ENCODE measurements around the gene DLG5. TPM values are rescaled to one million over a fixed set of nuclear protein-coding genes. Genes with fewer than 3 reads are reported as not detected.
A peak's percentile ranks its signal among the peaks of the same experiment; 100 is the strongest.

The DLG5 gene
- polyA plus RNA-seq, 6 donors from 2014 or later, result 0.09 TPM; not detected in 5

DNA sequence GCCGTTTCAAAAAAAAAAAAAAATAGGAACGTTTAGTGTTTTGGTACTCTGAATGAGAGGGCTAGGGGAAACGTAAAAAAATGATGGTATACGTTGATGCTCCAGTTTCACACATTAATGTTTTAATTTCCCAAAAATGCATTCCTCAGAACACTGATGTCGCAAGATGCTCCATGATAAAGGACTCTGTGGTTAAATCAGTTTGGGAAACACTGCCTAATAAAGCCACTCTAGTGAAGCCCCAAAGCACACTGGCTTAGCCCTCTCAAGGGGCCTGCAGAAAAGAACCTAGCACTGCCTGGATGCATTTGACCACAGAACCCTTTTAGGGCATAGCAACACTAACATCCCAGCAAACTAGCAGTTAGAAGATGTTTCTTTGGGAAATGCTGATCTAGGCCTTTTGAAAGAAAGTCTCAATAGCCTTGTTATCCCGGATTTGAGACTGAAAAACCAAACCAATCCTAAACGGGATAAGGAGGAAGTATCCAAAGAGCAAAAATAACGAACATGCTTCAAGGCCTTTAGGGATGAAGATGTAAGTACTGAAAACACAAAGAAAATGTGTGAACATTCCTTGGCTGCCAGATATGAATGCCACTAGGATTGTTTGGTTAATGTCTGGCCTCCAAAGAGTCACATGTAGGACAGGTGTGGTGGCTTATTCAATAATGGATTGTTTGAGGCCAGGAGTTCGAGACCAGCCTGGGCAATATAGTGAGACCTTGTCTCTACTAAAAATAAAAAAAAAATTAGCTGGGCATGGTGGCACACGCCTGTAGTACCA lies 11.0 kb downstream of the DLG5 start:
- H3K4me3 Mint-ChIP-seq, result no peak overlapping the region
- ATAC-seq (ENCODE audit: low read depth in 2 of 2) (no peak), DNase-seq (no peak)
- no peaks in the 10 kb centered on the region for H3K4me1 Mint-ChIP-seq
- no peaks in the 10 kb centered on the region for H3K9me3 Mint-ChIP-seq
- H3K36me3 Mint-ChIP-seq, result no peaks in the 10 kb centered on the region
- H3K27ac Mint-ChIP-seq, result no peak overlapping the region
- peaks cover 3 to 10% (median 8%) of the 10 kb centered on the region in 3 donors for H3K27me3 Mint-ChIP-seq

DNA sequence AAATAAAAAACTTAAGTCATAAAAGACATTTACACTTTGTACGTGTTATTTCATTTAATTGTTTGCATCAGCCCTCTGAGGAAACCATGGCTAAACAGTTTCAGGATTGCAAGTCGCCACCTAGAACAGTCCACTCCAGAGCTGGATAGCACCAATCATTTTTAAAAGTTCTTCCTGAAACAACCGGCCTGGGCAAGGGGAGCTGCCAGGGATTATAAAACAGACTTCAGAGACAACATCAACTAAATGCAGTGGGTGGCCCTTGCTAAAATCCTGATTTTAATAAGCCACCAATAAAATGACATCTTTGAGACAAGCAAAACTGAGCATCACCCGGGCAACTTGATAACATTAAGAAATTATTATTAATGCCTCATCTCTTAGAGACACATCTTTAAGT lies 13.5 kb downstream of the DLG5 start:
- DNase-seq, result no peak
- Mint-ChIP-seq H3K9me3 (no peaks in the 10 kb centered on the region), H3K36me3 (no peaks in the 10 kb centered on the region), H3K4me3 (no peak overlapping the region), H3K4me1 (peaks cover 0 to 4% (median 0%) of the 10 kb centered on the region in 3 donors), H3K27ac (no peak overlapping the region), H3K27me3 (peaks cover 0 to 26% (median 22%) of the 10 kb centered on the region in 3 donors)
- ATAC-seq (ENCODE audit: low read depth in 2 of 2), result no peak

DNA sequence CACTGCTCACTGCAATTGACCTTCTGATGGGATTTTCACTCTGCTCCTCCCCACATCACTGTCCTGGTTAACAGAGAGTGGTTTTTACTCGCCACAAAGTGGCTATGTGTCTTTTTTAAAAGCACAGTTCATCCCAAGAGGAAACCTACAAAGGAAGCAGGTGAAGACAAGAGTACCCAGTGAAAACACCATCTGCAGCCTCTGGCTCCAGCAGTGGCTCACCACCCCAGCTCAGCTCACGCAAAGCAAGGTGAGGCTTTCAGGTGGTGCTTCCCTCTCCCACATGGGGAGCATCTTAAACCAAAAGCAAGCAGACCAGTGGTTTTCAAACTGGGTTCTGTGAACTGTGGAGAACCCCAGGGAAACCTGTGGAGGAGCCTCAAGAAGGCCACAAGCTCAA lies 14.0 kb downstream of the DLG5 start:
- H3K36me3 Mint-ChIP-seq, result no peaks in the 10 kb centered on the region
- H3K4me1 Mint-ChIP-seq, result peaks cover 0 to 4% (median 0%) of the 10 kb centered on the region in 3 donors
- no peaks in the 10 kb centered on the region for H3K9me3 Mint-ChIP-seq
- H3K4me3 Mint-ChIP-seq, result no peak overlapping the region
- no peak overlapping the region for H3K27ac Mint-ChIP-seq
- ATAC-seq (ENCODE audit: low read depth in 2 of 2), result no peak
- peaks cover 0 to 25% (median 23%) of the 10 kb centered on the region in 3 donors for H3K27me3 Mint-ChIP-seq
- DNase-seq, result no peak

GRCh38 chr10:77911535-77912123 lies 14.9 kb downstream of the DLG5 start:
- ATAC-seq (ENCODE audit: low read depth in 2 of 2) (no peak), DNase-seq (no peak)
- peaks cover 0 to 23% (median 18%) of the 10 kb centered on the region in 3 donors for H3K27me3 Mint-ChIP-seq
- no peak overlapping the region for H3K4me3 Mint-ChIP-seq
- no peaks in the 10 kb centered on the region for H3K36me3 Mint-ChIP-seq
- H3K4me1 Mint-ChIP-seq, result peaks cover 0 to 4% (median 0%) of the 10 kb centered on the region in 3 donors
- H3K9me3 Mint-ChIP-seq, result no peaks in the 10 kb centered on the region
- H3K27ac Mint-ChIP-seq, result no peak overlapping the region

GRCh38 chr10:77910524-77911145 lies 15.9 kb downstream of the DLG5 start:
- Mint-ChIP-seq H3K4me1 (peaks cover 0 to 4% (median 0%) of the 10 kb centered on the region in 3 donors), H3K27ac (peak overlapping the region in 1 of 6 donors; percentile 42), H3K36me3 (no peaks in the 10 kb centered on the region), H3K9me3 (no peaks in the 10 kb centered on the region), H3K27me3 (peaks cover 0 to 23% (median 18%) of the 10 kb centered on the region in 3 donors), H3K4me3 (no peak overlapping the region)
- DNase-seq (no peak), ATAC-seq (ENCODE audit: low read depth in 2 of 2) (no peak)

DNA sequence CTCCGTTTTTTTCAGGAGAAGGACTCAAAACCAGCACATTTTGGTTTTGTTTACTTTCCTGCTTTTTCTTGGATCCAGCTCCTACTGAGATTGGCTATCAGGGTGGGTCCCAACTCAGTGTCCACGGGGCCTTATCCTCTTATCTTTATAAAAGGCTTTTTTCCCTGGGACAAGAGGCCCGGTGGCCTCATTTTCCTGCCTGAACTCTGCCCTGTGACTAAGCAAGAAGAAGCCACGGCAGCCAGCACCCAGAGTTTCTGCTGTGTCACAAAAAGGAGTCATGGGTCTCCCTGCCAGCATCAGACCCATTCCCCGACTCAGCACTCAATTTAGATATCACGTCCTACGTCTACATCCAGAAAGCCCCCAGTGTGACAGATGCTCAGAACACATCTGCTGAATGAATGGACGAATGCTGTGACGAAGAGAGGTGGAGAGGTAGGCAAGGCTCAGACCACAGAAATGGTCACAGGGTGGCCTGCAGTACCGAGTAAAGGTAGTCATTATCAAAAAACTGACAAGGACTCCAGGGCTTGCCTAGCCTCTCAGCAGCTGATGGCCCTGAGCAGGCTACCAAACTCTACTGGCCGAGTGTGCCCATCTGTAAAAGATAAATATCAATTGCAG lies 16.7 kb downstream of the DLG5 start:
- ATAC-seq (ENCODE audit: low read depth in 2 of 2) (no peak), DNase-seq (no peak)
- H3K9me3 Mint-ChIP-seq, result no peaks in the 10 kb centered on the region
- peaks cover 0 to 23% (median 18%) of the 10 kb centered on the region in 3 donors for H3K27me3 Mint-ChIP-seq
- peak overlapping the region in 2 of 6 donors; percentile 19 to 63 for H3K27ac Mint-ChIP-seq
- H3K4me3 Mint-ChIP-seq, result no peak overlapping the region
- H3K4me1 Mint-ChIP-seq, result peaks cover 0 to 4% (median 0%) of the 10 kb centered on the region in 3 donors
- H3K36me3 Mint-ChIP-seq, result no peaks in the 10 kb centered on the region

- no peaks in the 10 kb centered on the region for H3K9me3 Mint-ChIP-seq
- no peak for DNase-seq
- no peaks in the 10 kb centered on the region for H3K36me3 Mint-ChIP-seq
- H3K27ac Mint-ChIP-seq, result no peak overlapping the region
- ATAC-seq (ENCODE audit: low read depth in 2 of 2), result no peak
- H3K4me3 Mint-ChIP-seq, result no peak overlapping the region
- peaks cover 0 to 4% (median 0%) of the 10 kb centered on the region in 3 donors for H3K4me1 Mint-ChIP-seq
- peaks cover 0 to 23% (median 18%) of the 10 kb centered on the region in 3 donors for H3K27me3 Mint-ChIP-seq
Measured at GRCh38 chr10:77909021-77909748, 17.4 kb downstream of the DLG5 start.

- H3K27ac Mint-ChIP-seq, result no peak overlapping the region
Measured at GRCh38 chr10:77907900-77908717, 18.4 kb downstream of the DLG5 start.

DNA sequence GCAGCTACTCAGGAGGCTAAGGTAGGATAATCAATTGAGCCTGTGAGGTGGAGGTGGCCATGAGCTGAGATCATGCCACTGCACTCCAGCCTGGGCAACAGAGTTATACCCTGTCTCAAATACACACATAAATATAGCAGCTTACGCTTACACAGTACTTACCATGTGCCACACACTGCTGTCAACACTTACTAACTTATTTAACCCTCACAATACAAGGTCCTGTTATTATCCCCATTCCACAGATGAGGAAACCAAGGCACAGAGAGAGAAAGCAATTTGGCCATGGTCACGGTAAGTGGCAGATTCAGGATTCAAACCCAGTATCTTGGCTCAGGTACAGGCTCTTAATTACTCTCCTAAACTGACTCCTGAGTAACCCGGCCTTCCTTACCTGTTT lies 19.1 kb downstream of the DLG5 start:
- Mint-ChIP-seq H3K4me3 (no peak overlapping the region), H3K9me3 (no peaks in the 10 kb centered on the region), H3K4me1 (peaks cover 0 to 4% (median 0%) of the 10 kb centered on the region in 3 donors), H3K27me3 (peaks cover 4 to 23% (median 18%) of the 10 kb centered on the region in 3 donors), H3K36me3 (no peaks in the 10 kb centered on the region), H3K27ac (no peak overlapping the region)
- ATAC-seq (ENCODE audit: low read depth in 2 of 2) (no peak), DNase-seq (no peak)

More at GRCh38 chr10:77907900-77908717, 18.4 kb downstream of the DLG5 start:
- Mint-ChIP-seq H3K9me3 (no peaks in the 10 kb centered on the region), H3K36me3 (no peaks in the 10 kb centered on the region), H3K4me3 (peak overlapping the region in 1 of 8 donors; percentile 66), H3K27me3 (peaks cover 4 to 23% (median 18%) of the 10 kb centered on the region in 3 donors), H3K4me1 (peaks cover 0 to 4% (median 0%) of the 10 kb centered on the region in 3 donors)
- ATAC-seq (ENCODE audit: low read depth in 2 of 2) (no peak), DNase-seq (no peak)

DNA sequence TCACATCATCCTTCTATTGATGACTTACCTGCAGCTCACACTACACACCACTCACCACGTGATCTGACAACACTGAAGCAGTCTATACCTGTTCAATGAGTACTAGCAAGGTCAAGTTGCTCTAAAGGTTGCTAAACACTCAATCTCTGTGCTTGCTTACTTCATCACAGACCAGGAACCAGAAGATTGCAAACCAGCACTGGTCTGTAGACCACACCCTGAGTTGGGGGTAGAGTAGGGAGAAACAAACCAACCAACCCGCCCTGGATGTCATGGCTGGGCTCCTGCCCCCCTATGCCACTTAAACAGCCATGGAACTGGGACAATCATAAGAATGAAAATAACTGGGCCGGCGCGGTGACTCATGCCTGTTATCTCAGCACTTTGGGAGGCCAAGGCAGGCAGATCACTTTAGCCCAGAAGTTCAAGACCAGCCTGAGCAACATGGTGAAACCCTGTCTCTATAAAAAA lies 19.6 kb downstream of the DLG5 start:
- Mint-ChIP-seq H3K9me3 (no peaks in the 10 kb centered on the region), H3K4me3 (peak overlapping the region in 1 of 8 donors; percentile 35), H3K36me3 (no peaks in the 10 kb centered on the region), H3K27ac (no peak overlapping the region), H3K27me3 (peaks cover 4 to 23% (median 18%) of the 10 kb centered on the region in 3 donors), H3K4me1 (peaks cover 0 to 4% (median 0%) of the 10 kb centered on the region in 3 donors)
- ATAC-seq (ENCODE audit: low read depth in 2 of 2) (no peak), DNase-seq (no peak)

GRCh38 chr10:77905781-77906180 lies 20.8 kb downstream of the DLG5 start:
- Mint-ChIP-seq H3K27ac (no peak overlapping the region), H3K36me3 (no peaks in the 10 kb centered on the region)
- no peak for ATAC-seq (ENCODE audit: low read depth in 2 of 2)

DNA sequence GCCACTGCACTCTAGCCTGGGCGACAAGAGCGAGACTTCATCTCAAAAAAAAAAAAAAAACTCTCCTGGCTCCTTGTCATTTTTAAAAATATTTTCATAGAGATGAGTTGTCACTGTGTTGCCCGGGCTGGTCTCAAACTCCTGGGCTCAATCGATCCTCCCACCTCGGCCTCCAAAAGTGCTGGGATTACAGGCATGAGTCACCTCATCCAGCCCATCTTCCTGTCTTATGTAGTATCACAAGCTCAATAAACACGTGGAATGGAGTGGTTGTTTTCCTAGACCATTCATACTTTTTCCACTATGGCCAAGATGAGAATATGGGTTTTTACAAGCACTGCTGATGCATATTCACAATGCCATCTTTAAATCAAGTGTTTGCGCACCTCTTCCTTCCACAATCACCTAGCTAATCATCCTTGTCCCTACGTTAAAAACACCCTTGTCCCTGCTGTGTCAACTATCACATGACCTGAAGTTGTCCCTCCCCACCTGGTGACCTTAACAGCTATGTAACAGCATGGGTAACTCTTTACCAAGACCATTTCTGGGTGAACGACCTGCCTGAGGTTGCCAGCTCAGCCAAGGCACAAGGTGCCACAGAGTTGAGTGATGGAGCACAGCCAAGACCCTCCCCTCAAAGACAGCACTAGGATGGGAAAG lies 21.3 kb downstream of the DLG5 start:
- DNase-seq, result no peak
- Mint-ChIP-seq H3K4me1 (peaks cover 0 to 4% (median 0%) of the 10 kb centered on the region in 3 donors), H3K9me3 (no peaks in the 10 kb centered on the region), H3K27ac (no peak overlapping the region), H3K27me3 (peaks cover 4 to 24% (median 20%) of the 10 kb centered on the region in 3 donors), H3K4me3 (no peak overlapping the region), H3K36me3 (no peaks in the 10 kb centered on the region)
- no peak for ATAC-seq (ENCODE audit: low read depth in 2 of 2)

More at GRCh38 chr10:77905781-77906180, 20.8 kb downstream of the DLG5 start:
- Mint-ChIP-seq H3K9me3 (no peaks in the 10 kb centered on the region), H3K4me3 (no peak overlapping the region), H3K4me1 (peaks cover 0 to 4% (median 0%) of the 10 kb centered on the region in 3 donors), H3K27me3 (peaks cover 4 to 23% (median 18%) of the 10 kb centered on the region in 3 donors)
- no peak for DNase-seq
